ENCODE measurements around the gene DENND6B.

DENND6B gene

GRCh38 chr22:50310031-50310722 lies 16.6 kb downstream of the DENND6B start:
- H4K20me1 ChIP-seq (ENCODE audit: insufficient read depth, low read length): no peaks in the 10 kb centered on the region
- H3K9me3 ChIP-seq (ENCODE audit: insufficient read depth, low read length): no peaks in the 10 kb centered on the region
- no peak overlapping the region for H3K27ac ChIP-seq (ENCODE audit: low read length)
- H3K4me3 ChIP-seq (ENCODE audit: low read length): no peak overlapping the region
- no peak for TF ChIP-seq CTCF (IDR thresholded peaks at IDR 0.05; ENCODE audit: low read depth, low read length)
- no peak for TF ChIP-seq EZH2phosphoT487 (IDR thresholded peaks at IDR 0.05; ENCODE audit: low read depth)
- H2AFZ ChIP-seq (ENCODE audit: low read depth, low read length): no peak overlapping the region
- H3K4me1 ChIP-seq (ENCODE audit: low read length): peaks cover 22% of the 10 kb centered on the region
- no peak overlapping the region for H3K4me2 ChIP-seq (ENCODE audit: low read length)
- peaks cover 21% of the 10 kb centered on the region for H3K79me2 ChIP-seq (ENCODE audit: low read length)
- H3K36me3 ChIP-seq (replicated peaks; ENCODE audit: low read depth, low read length): no peaks in the 10 kb centered on the region
- no peak overlapping the region for H3K9ac ChIP-seq (ENCODE audit: low read length)
- no peaks in the 10 kb centered on the region for H3K27me3 ChIP-seq (ENCODE audit: low read depth, low read length)

GRCh38 chr22:50309601-50309991 lies 17.2 kb downstream of the DENND6B start:
- no peaks in the 10 kb centered on the region for H3K27me3 ChIP-seq (ENCODE audit: low read depth, low read length)
- no peaks in the 10 kb centered on the region for H3K9me3 ChIP-seq (ENCODE audit: insufficient read depth, low read length)
- H3K27ac ChIP-seq (ENCODE audit: low read length): no peak overlapping the region
- H3K9ac ChIP-seq (ENCODE audit: low read length): no peak overlapping the region
- no peak overlapping the region for H3K4me3 ChIP-seq (ENCODE audit: low read length)
- H3K36me3 ChIP-seq (replicated peaks; ENCODE audit: low read depth, low read length): no peaks in the 10 kb centered on the region
- H3K4me2 ChIP-seq (ENCODE audit: low read length): no peak overlapping the region
- H2AFZ ChIP-seq (ENCODE audit: low read depth, low read length): no peak overlapping the region
- no peaks in the 10 kb centered on the region for H4K20me1 ChIP-seq (ENCODE audit: insufficient read depth, low read length)
- H3K4me1 ChIP-seq (ENCODE audit: low read length): peaks cover 22% of the 10 kb centered on the region
- H3K79me2 ChIP-seq (ENCODE audit: low read length): peaks cover 26% of the 10 kb centered on the region
- no peak for TF ChIP-seq CTCF (IDR thresholded peaks at IDR 0.05; ENCODE audit: low read depth, low read length)
- TF ChIP-seq EZH2phosphoT487 (IDR thresholded peaks at IDR 0.05; ENCODE audit: low read depth): no peak

- peaks cover 29% of the 10 kb centered on the region for H3K79me2 ChIP-seq (ENCODE audit: low read length)
- no peaks in the 10 kb centered on the region for H3K27me3 ChIP-seq (ENCODE audit: low read depth, low read length)
- no peaks in the 10 kb centered on the region for H3K9me3 ChIP-seq (ENCODE audit: insufficient read depth, low read length)
- H3K36me3 ChIP-seq (replicated peaks; ENCODE audit: low read depth, low read length): no peaks in the 10 kb centered on the region
- H3K9ac ChIP-seq (ENCODE audit: low read length): no peak overlapping the region
- no peak overlapping the region for H3K4me3 ChIP-seq (ENCODE audit: low read length)
- peaks cover 23% of the 10 kb centered on the region for H3K4me1 ChIP-seq (ENCODE audit: low read length)
- no peak overlapping the region for H3K27ac ChIP-seq (ENCODE audit: low read length)
- no peak overlapping the region for H3K4me2 ChIP-seq (ENCODE audit: low read length)
- no peak overlapping the region for H2AFZ ChIP-seq (ENCODE audit: low read depth, low read length)
- H4K20me1 ChIP-seq (ENCODE audit: insufficient read depth, low read length): no peaks in the 10 kb centered on the region
- TF ChIP-seq CTCF (IDR thresholded peaks at IDR 0.05; ENCODE audit: low read depth, low read length): no peak
- no peak for TF ChIP-seq EZH2phosphoT487 (IDR thresholded peaks at IDR 0.05; ENCODE audit: low read depth)
Observed at GRCh38 chr22:50308986-50309600, 17.7 kb downstream of the DENND6B start.

GRCh38 chr22:50308597-50308935 lies 18.2 kb downstream of the DENND6B start:
- Histone ChIP-seq H3K4me3 (ENCODE audit: low read length) (no peak overlapping the region), H3K27me3 (ENCODE audit: low read depth, low read length) (no peaks in the 10 kb centered on the region), H2AFZ (ENCODE audit: low read depth, low read length) (no peak overlapping the region), H3K9me3 (ENCODE audit: insufficient read depth, low read length) (no peaks in the 10 kb centered on the region), H3K27ac (ENCODE audit: low read length) (no peak overlapping the region), H3K4me2 (ENCODE audit: low read length) (no peak overlapping the region), H3K9ac (ENCODE audit: low read length) (no peak overlapping the region), H4K20me1 (ENCODE audit: insufficient read depth, low read length) (peaks cover 2% of the 10 kb centered on the region), H3K79me2 (ENCODE audit: low read length) (peaks cover 34% of the 10 kb centered on the region), H3K4me1 (ENCODE audit: low read length) (peaks cover 23% of the 10 kb centered on the region), H3K36me3 (replicated peaks; ENCODE audit: low read depth, low read length) (no peaks in the 10 kb centered on the region)
- TF ChIP-seq CTCF (IDR thresholded peaks at IDR 0.05; ENCODE audit: low read depth, low read length): no peak
- TF ChIP-seq EZH2phosphoT487 (IDR thresholded peaks at IDR 0.05; ENCODE audit: low read depth): no peak
